ENCODE results near the gene CD207.

The CD207 gene

DNA sequence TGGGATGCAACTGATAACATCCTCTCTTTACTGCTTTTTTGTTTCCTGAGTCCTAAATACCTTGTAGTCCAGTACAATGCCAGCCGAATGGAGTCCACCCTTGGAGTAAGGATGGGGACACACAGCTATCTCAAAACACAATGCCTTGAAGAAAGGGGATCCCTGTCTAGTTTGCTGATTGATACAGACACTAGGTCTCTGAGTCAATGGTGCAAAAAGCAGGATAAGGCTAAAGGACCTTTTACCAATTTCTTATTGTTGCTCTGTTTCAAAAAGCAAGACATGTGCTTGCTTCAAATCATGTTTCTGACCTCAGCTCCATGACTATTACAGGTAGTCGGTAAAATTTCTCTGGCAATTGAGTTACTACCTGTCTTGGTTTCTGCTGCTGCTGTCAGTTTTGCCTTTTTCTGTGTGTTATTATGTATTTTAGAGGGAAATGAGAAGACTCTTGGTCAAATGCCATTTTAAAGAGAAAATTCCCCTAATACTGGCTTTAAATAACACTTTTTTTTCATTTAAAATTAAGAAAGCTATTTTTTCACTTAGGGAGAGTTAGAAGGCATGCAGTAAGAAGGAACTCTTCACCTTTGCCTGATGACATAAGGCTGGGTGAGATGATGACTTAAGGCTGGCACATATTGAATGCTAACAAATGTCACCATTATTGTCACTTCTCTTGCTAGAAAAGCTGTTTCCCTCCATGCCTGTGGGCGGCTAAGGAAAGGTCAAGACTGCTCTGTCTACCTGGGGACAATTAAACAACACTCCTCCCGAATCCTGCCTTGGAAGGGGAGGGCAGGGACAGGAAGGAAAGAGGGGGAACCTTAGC lies 40.2 kb downstream of the CD207 start:
- DNase-seq (ENCODE audit: extremely low read depth in 1 of 2, low read depth in 1 of 2), result no peak

GRCh38 chr2:70793450-70793849 lies 42.2 kb downstream of the CD207 start:
- DNase-seq (ENCODE audit: extremely low read depth in 1 of 2, low read depth in 1 of 2), result no peak

- DNase-seq (ENCODE audit: extremely low read depth in 1 of 2, low read depth in 1 of 2), result no peak
Measured at GRCh38 chr2:70790136-70790828, 45.3 kb downstream of the CD207 start, which contains the start of gene FIGLA. FIGLA (minus strand) TSS chr2:70790643; CDS start chr2:70790638, 5 bp downstream.

GRCh38 chr2:70789304-70790135 lies 46.1 kb downstream of the CD207 start:
- DNase-seq (ENCODE audit: extremely low read depth in 1 of 2, low read depth in 1 of 2), result peak in 1 of 2 donors; percentile 45

GRCh38 chr2:70785137-70785911 lies 50.3 kb downstream of the CD207 start:
- DNase-seq (ENCODE audit: extremely low read depth in 1 of 2, low read depth in 1 of 2), result no peak

GRCh38 chr2:70784320-70784719 lies 51.3 kb downstream of the CD207 start:
- DNase-seq (ENCODE audit: extremely low read depth in 1 of 2, low read depth in 1 of 2), result no peak
